HepG2 (cell line): ENCODE measurements around the gene INF2. TPM values are rescaled to one million over a fixed set of nuclear protein-coding genes. Genes with fewer than 3 reads are reported as not detected.

ENCODE experiments used
- AGO1 ChIP-seq: fragments of 200-400 bp; formaldehyde crosslinking; IDR thresholded peaks from 2 replicates; pipeline ENCODE4 v1.6.1; 2017; ENCODE audit warnings: mild to moderate bottlenecking, low read depth, low read length, moderate library complexity; ENCODE audit not compliant: poor library complexity, severe bottlenecking
- BORCS8-MEF2B ChIP-seq: sonication (generic); formaldehyde crosslinking; IDR thresholded peaks from 2 replicates; pipeline ENCODE4 v1.8.0; 2022; ENCODE audit warnings: mild to moderate bottlenecking, missing genetic modification reagents
- DNMT3B ChIP-seq: conservative IDR thresholded peaks from 2 replicates; pipeline ENCODE4 v1.6.1; 2016; ENCODE audit warnings: missing biosample characterization, control low read depth
- FOXA3 ChIP-seq: IDR thresholded peaks from 2 replicates; pipeline ENCODE4 v1.6.1; 2016; ENCODE audit warnings: missing genetic modification reagents, missing compliant biosample characterization
- FUBP1 ChIP-seq: sonication (generic); formaldehyde crosslinking; IDR thresholded peaks from 2 replicates; pipeline ENCODE4 v1.5.1; 2020; ENCODE audit warnings: missing genetic modification reagents, mild to moderate bottlenecking, borderline replicate concordance
- GATAD2A ChIP-seq: IDR thresholded peaks from 2 replicates; pipeline ENCODE4 v1.6.1; 2016
- GTF3A ChIP-seq: sonication (generic); formaldehyde crosslinking; conservative IDR thresholded peaks from 2 replicates; pipeline ENCODE4 v1.4.0; 2020; ENCODE audit warnings: mild to moderate bottlenecking, missing genetic modification reagents
- MAFK ChIP-seq, 2 experiments: IDR thresholded peaks in 1 of 2; conservative IDR thresholded peaks in 1 of 2; 2 replicates each; pipeline ENCODE4 v1.6.1; 2011; ENCODE audit warnings: improper control_type of control experiment in 2 of 2, low read length in 2 of 2
- MEIS1 ChIP-seq: sonication (generic); formaldehyde crosslinking; IDR thresholded peaks from 2 replicates; pipeline ENCODE4 v1.9.0; 2021; ENCODE audit warnings: mild to moderate bottlenecking, missing genetic modification reagents, moderate library complexity, borderline replicate concordance
- USF2 ChIP-seq, 2 experiments: sonication (generic) in 1 of 2; formaldehyde crosslinking in 1 of 2; IDR thresholded peaks; 2 replicates each; pipeline versions ENCODE4 v1.5.1 to v1.6.1; 2011 to 2020; ENCODE audit warnings: borderline replicate concordance in 1 of 2, low read depth in 1 of 2, low read length in 1 of 2, mild to moderate bottlenecking in 1 of 2, missing genetic modification reagents in 1 of 2, moderate library complexity in 1 of 2
- ZFP1 ChIP-seq: IDR thresholded peaks from 2 replicates; pipeline ENCODE4 v1.6.1; 2016
- ZNF230 ChIP-seq: sonication (generic); formaldehyde crosslinking; IDR thresholded peaks from 2 replicates; pipeline ENCODE4 v1.4.0; 2020; ENCODE audit warnings: mild to moderate bottlenecking, missing genetic modification reagents
- ZNF264 ChIP-seq: sonication (generic); formaldehyde crosslinking; IDR thresholded peaks from 2 replicates; pipeline ENCODE4 v1.4.0; 2020; ENCODE audit warnings: missing genetic modification reagents
- ZNF460 ChIP-seq: sonication (generic); formaldehyde crosslinking; IDR thresholded peaks from 2 replicates; pipeline ENCODE4 v1.5.1; 2020; ENCODE audit warnings: missing genetic modification reagents, mild to moderate bottlenecking, borderline replicate concordance
- ZNF501 ChIP-seq: sonication (generic); formaldehyde crosslinking; IDR thresholded peaks from 2 replicates; pipeline ENCODE4 v1.5.1; 2020; ENCODE audit warnings: mild to moderate bottlenecking, moderate library complexity, missing genetic modification reagents
- ZNF547 ChIP-seq: sonication (generic); formaldehyde crosslinking; IDR thresholded peaks from 2 replicates; pipeline ENCODE4 v1.5.1; 2020; ENCODE audit warnings: mild to moderate bottlenecking, missing genetic modification reagents
- ZNF564 ChIP-seq: sonication (generic); formaldehyde crosslinking; IDR thresholded peaks from 2 replicates; pipeline ENCODE4 v1.8.1; 2023; ENCODE audit warnings: mild to moderate bottlenecking, missing genetic modification reagents
- polyA plus RNA-seq, 8 experiments: library from polyadenylated mRNA; depleted of rRNA in 3 of 8; stranded (reverse) in 7 of 8; unstranded in 1 of 8; fragments of >200 nt; fragmentation: Illumina TruSeq in 4 of 8; extraction: Trizol in 4 of 8; gene quantifications; 2 replicates each; pipeline versions ENCODE4 v1.2.1 to v1.2.3, GENCODE V29; 2011 to 2016; ENCODE audit warnings: low read depth in 4 of 8, missing spikeins in 1 of 8, mixed read lengths in 1 of 8; ENCODE audit not compliant: insufficient read depth in 1 of 8
- total RNA-seq, 5 experiments: library from RNA; depleted of rRNA; stranded (reverse); fragments of >200 nt; fragmentation: Illumina TruSeq; extraction: Trizol; gene quantifications; 2 replicates each; pipeline ENCODE4 v1.2.3, GENCODE V29; 2016; ENCODE audit warnings: low read depth in 1 of 5
- TF ChIP-seq, protein P1 (sequence below): sonication (generic); formaldehyde crosslinking; IDR thresholded peaks from 2 replicates; pipeline ENCODE4 v1.8.1; 2023; ENCODE audit warnings: mild to moderate bottlenecking, missing genetic modification reagents, borderline replicate concordance

Gene INF2
- total and polyA plus RNA-seq, 2 of the 13 experiments (the other 11 are each of a cell fraction or from before 2014, with no cell fraction given), result 16.4 to 26.4 TPM

GRCh38 chr14:104750056-104750752 lies 60.8 kb downstream of the INF2 start (continued):
- TF ChIP-seq AGO1 (peak; percentile 69), ZNF460 (CRISPR knock-in tag) (no peak), ZNF264 (CRISPR knock-in tag) (no peak), DNMT3B (no peak), ZNF230 (CRISPR knock-in tag) (no peak), FOXA3 (CRISPR knock-in tag) (no peak), GTF3A (no peak), ZNF564 (no peak), ZNF501 (CRISPR knock-in tag) (peak; percentile 49; the same call in 1 of the 2 replicates), USF2 (IDR thresholded peaks at IDR 0.05; ENCODE audit: low read depth, low read length) (peak; percentile 32; the same call in 1 of the 2 replicates), USF2 (CRISPR knock-in tag; IDR thresholded peaks at IDR 0.05; ENCODE audit: borderline replicate concordance) (no peak), ZFP1 (CRISPR knock-in tag) (no peak), GATAD2A (CRISPR knock-in tag) (no peak), FUBP1 (CRISPR knock-in tag) (no peak), BORCS8-MEF2B (CRISPR knock-in tag) (no peak), MAFK (conservative IDR thresholded peaks at IDR 0.05 in 1 of 2, IDR thresholded peaks at IDR 0.05 in 1 of 2; ENCODE audit: low read length in 2 of 2) (no peak), MEIS1 (no peak), ZNF547 (CRISPR knock-in tag) (no peak)
- TF ChIP-seq, protein P1, sequence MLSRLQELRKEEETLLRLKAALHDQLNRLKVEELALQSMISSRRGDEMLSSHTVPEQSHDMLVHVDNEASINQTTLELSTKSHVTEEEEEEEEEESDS (CRISPR knock-in tag), result no peak
